ENCODE results near the gene UPP2.

UPP2 gene

GRCh38 chr2:158101384-158101926 lies at the start of gene UPP2:
TSS of gene UPP2 (plus strand) at chr2:158101876. CDS start at chr2:158102064, 188 bp downstream.
- Mint-ChIP-seq H3K4me1 (no peaks in the 10 kb centered on the region), H3K9me3 (no peaks in the 10 kb centered on the region), H3K27ac (no peak within 1 kb of the TSS), H3K4me3 (no peak within 1 kb of the TSS), H3K36me3 (no peaks in the 10 kb centered on the region)
- DNase-seq (ENCODE audit: low spot score in 2 of 2) (no peak), ATAC-seq (no peak)

GRCh38 chr2:158052761-158053160 lies 48.9 kb upstream of the UPP2 start:
- H3K27ac Mint-ChIP-seq: no peak overlapping the region
- H3K4me3 Mint-ChIP-seq: no peak overlapping the region

GRCh38 chr2:158056875-158057274 lies 44.8 kb upstream of the UPP2 start:
- H3K36me3 Mint-ChIP-seq: no peaks in the 10 kb centered on the region
- ATAC-seq (no peak), DNase-seq (ENCODE audit: low spot score in 2 of 2) (no peak)
- H3K27ac Mint-ChIP-seq: no peak overlapping the region
- H3K4me1 Mint-ChIP-seq: no peaks in the 10 kb centered on the region
- no peak overlapping the region for H3K4me3 Mint-ChIP-seq
- no peaks in the 10 kb centered on the region for H3K9me3 Mint-ChIP-seq

More at GRCh38 chr2:158052761-158053160, 48.9 kb upstream of the UPP2 start:
- ATAC-seq (no peak), DNase-seq (ENCODE audit: low spot score in 2 of 2) (no peak)
- Mint-ChIP-seq H3K4me1 (no peaks in the 10 kb centered on the region), H3K9me3 (no peaks in the 10 kb centered on the region), H3K36me3 (no peaks in the 10 kb centered on the region)

GRCh38 chr2:158060160-158060834 lies 41.4 kb upstream of the UPP2 start:
- Mint-ChIP-seq H3K9me3 (no peaks in the 10 kb centered on the region), H3K4me1 (no peaks in the 10 kb centered on the region), H3K27ac (no peak overlapping the region), H3K4me3 (no peak overlapping the region), H3K36me3 (no peaks in the 10 kb centered on the region)
- ATAC-seq (no peak), DNase-seq (ENCODE audit: low spot score in 2 of 2) (no peak)

GRCh38 chr2:158060835-158061435 lies 40.7 kb upstream of the UPP2 start:
- ATAC-seq: no peak
- no peaks in the 10 kb centered on the region for H3K36me3 Mint-ChIP-seq

GRCh38 chr2:158061763-158062162 lies 39.9 kb upstream of the UPP2 start:
- ATAC-seq (no peak), DNase-seq (ENCODE audit: low spot score in 2 of 2) (no peak)
- Mint-ChIP-seq H3K4me3 (no peak overlapping the region), H3K4me1 (no peaks in the 10 kb centered on the region), H3K27ac (no peak overlapping the region), H3K36me3 (no peaks in the 10 kb centered on the region), H3K9me3 (no peaks in the 10 kb centered on the region)

More at GRCh38 chr2:158060835-158061435, 40.7 kb upstream of the UPP2 start:
- no peak for DNase-seq (ENCODE audit: low spot score in 2 of 2)
- Mint-ChIP-seq H3K9me3 (no peaks in the 10 kb centered on the region), H3K4me3 (no peak overlapping the region), H3K4me1 (no peaks in the 10 kb centered on the region), H3K27ac (no peak overlapping the region)

GRCh38 chr2:158066046-158066713 lies 35.5 kb upstream of the UPP2 start:
- H3K4me1 Mint-ChIP-seq: no peaks in the 10 kb centered on the region

GRCh38 chr2:158071018-158071417 lies 30.7 kb upstream of the UPP2 start:
- peaks cover 4% of the 10 kb centered on the region for H3K9me3 Mint-ChIP-seq

More at GRCh38 chr2:158066046-158066713, 35.5 kb upstream of the UPP2 start:
- no peaks in the 10 kb centered on the region for H3K9me3 Mint-ChIP-seq
- DNase-seq (ENCODE audit: low spot score in 2 of 2) (no peak), ATAC-seq (no peak)
- H3K4me3 Mint-ChIP-seq: no peak overlapping the region
- H3K27ac Mint-ChIP-seq: no peak overlapping the region
- no peaks in the 10 kb centered on the region for H3K36me3 Mint-ChIP-seq

GRCh38 chr2:158072361-158072760 lies 29.3 kb upstream of the UPP2 start:
- no peak for DNase-seq (ENCODE audit: low spot score in 2 of 2)
- no peak for ATAC-seq
- H3K4me3 Mint-ChIP-seq: no peak overlapping the region
- no peaks in the 10 kb centered on the region for H3K4me1 Mint-ChIP-seq
- H3K27ac Mint-ChIP-seq: no peak overlapping the region
- H3K36me3 Mint-ChIP-seq: no peaks in the 10 kb centered on the region
- H3K9me3 Mint-ChIP-seq: peaks cover 8% of the 10 kb centered on the region

More at GRCh38 chr2:158071018-158071417, 30.7 kb upstream of the UPP2 start:
- ATAC-seq: no peak
- no peaks in the 10 kb centered on the region for H3K36me3 Mint-ChIP-seq
- H3K4me1 Mint-ChIP-seq: no peaks in the 10 kb centered on the region
- no peak for DNase-seq (ENCODE audit: low spot score in 2 of 2)
- H3K27ac Mint-ChIP-seq: no peak overlapping the region
- H3K4me3 Mint-ChIP-seq: no peak overlapping the region

- no peak overlapping the region for H3K4me3 Mint-ChIP-seq
- DNase-seq (ENCODE audit: low spot score in 2 of 2): no peak
- H3K36me3 Mint-ChIP-seq: no peaks in the 10 kb centered on the region
- peaks cover 11% of the 10 kb centered on the region for H3K9me3 Mint-ChIP-seq
- H3K4me1 Mint-ChIP-seq: no peaks in the 10 kb centered on the region
- no peak overlapping the region for H3K27ac Mint-ChIP-seq
- no peak for ATAC-seq
These were observed 22.0 kb upstream of the UPP2 start for GRCh38 chr2:158079672-158080071.

- no peak overlapping the region for H3K27ac Mint-ChIP-seq
- DNase-seq (ENCODE audit: low spot score in 2 of 2) (no peak), ATAC-seq (no peak)
- peaks cover 13% of the 10 kb centered on the region for H3K9me3 Mint-ChIP-seq
- no peaks in the 10 kb centered on the region for H3K36me3 Mint-ChIP-seq
- no peaks in the 10 kb centered on the region for H3K4me1 Mint-ChIP-seq
- no peak overlapping the region for H3K4me3 Mint-ChIP-seq
These were observed 13.6 kb upstream of the UPP2 start for GRCh38 chr2:158088093-158088492.

- H3K27ac Mint-ChIP-seq: no peak overlapping the region
- peaks cover 13% of the 10 kb centered on the region for H3K9me3 Mint-ChIP-seq
- DNase-seq (ENCODE audit: low spot score in 2 of 2): no peak
- no peaks in the 10 kb centered on the region for H3K4me1 Mint-ChIP-seq
- no peaks in the 10 kb centered on the region for H3K36me3 Mint-ChIP-seq
- no peak overlapping the region for H3K4me3 Mint-ChIP-seq
- no peak for ATAC-seq
These were observed 12.4 kb upstream of the UPP2 start for GRCh38 chr2:158089322-158089721.

- no peak for ATAC-seq
- Mint-ChIP-seq H3K36me3 (no peaks in the 10 kb centered on the region), H3K27ac (no peak overlapping the region), H3K4me3 (no peak overlapping the region), H3K4me1 (no peaks in the 10 kb centered on the region), H3K9me3 (peaks cover 7% of the 10 kb centered on the region)
- no peak for DNase-seq (ENCODE audit: low spot score in 2 of 2)
These were observed 10.0 kb upstream of the UPP2 start for GRCh38 chr2:158091647-158092046.

- H3K4me3 Mint-ChIP-seq: no peak overlapping the region
- ATAC-seq (no peak), DNase-seq (ENCODE audit: low spot score in 2 of 2) (no peak)
- H3K27ac Mint-ChIP-seq: no peak overlapping the region
- H3K4me1 Mint-ChIP-seq: no peaks in the 10 kb centered on the region
- H3K9me3 Mint-ChIP-seq: no peaks in the 10 kb centered on the region
- no peaks in the 10 kb centered on the region for H3K36me3 Mint-ChIP-seq
These were observed 7.1 kb upstream of the UPP2 start for GRCh38 chr2:158094487-158095092.

- Mint-ChIP-seq H3K9me3 (no peaks in the 10 kb centered on the region), H3K4me1 (no peaks in the 10 kb centered on the region), H3K27ac (no peak overlapping the region), H3K4me3 (no peak overlapping the region), H3K36me3 (no peaks in the 10 kb centered on the region)
- no peak for DNase-seq (ENCODE audit: low spot score in 2 of 2)
- no peak for ATAC-seq
These were observed 6.4 kb upstream of the UPP2 start for GRCh38 chr2:158095269-158095668.

Measured in stimulated activated effector memory CD8-positive, alpha-beta T cell treated with anti-CD3 and anti-CD28 coated beads, Interleukin-12 subunit alpha, Interleukin-12 subunit beta, amount 100 ng/mL, for 72 hours (primary cell).